ENCODE data around the gene PTPN9. TPM values are rescaled to one million over a fixed set of nuclear protein-coding genes. Genes with fewer than 3 reads are reported as not detected.
"Not testable (repeated sequence)": the region's sequence is repeated elsewhere in the genome, so short reads cannot be mapped to it uniquely, and the experiment has no call there.

The PTPN9 gene
- total and polyA plus RNA-seq, 2 experiments from 2014 or later, result 19.9 to 30.6 TPM

DNA sequence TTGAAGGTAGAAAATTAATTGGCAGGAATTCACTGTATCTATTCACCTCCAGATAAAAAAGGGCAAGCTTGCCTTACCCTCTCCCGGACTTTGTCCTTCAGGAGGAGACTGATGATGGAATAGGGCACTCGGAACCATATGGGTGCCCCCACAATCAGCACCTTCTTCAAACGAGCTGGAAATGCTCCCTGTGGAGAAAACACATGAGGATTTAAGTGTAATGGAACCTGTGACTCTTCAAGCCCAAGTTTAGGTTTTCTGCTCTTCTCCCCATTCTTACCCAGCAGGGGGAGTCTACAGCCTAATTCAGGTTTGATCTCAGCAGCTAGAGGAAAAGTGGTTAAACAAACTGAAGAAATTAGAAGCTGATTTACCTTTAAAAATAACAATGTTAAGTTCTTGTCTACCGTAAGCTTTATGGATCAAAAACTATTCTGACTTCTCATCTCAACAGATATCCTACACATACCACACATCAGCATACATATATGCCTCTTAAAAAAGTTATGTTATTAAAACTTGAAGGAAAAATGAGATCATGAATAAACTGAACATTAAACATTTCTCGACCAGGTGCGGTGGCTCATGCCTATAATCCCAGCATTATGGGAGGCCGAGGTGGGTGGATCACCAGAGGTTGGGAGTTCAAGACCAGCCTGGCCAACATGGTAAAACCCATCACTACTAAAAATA is 70.1 kb downstream of the PTPN9 start:
- H3K27me3 ChIP-seq (replicated peaks; ENCODE audit: insufficient read depth), result no peaks in the 10 kb centered on the region
- DNase-seq, result peak; percentile 70
- H3K9me3 ChIP-seq (ENCODE audit: low read depth), result no peaks in the 10 kb centered on the region
- H3K4me3 ChIP-seq, result no peak overlapping the region
- no peaks in the 10 kb centered on the region; the same call in 1 of the 2 replicates for H4K20me1 ChIP-seq (ENCODE audit: insufficient read depth)
- H3K36me3 ChIP-seq (ENCODE audit: low read depth), result peaks cover 47% of the 10 kb centered on the region
- H3F3A ChIP-seq (ENCODE audit: insufficient read depth), result 0 out of 2 replicates have a peak, but pooled peaks cover 7% of the 10 kb centered on the region
- H3K9ac ChIP-seq, result no peak overlapping the region
- no peak overlapping the region for H2AFZ ChIP-seq
- no peaks in the 10 kb centered on the region for H3K9me2 ChIP-seq (ENCODE audit: insufficient read depth)
- in situ Hi-C loops (cut with MboI), result no loop called here
- no peaks in the 10 kb centered on the region for H3K4me1 ChIP-seq (ENCODE audit: insufficient read depth)
- no peak overlapping the region for H3K4me2 ChIP-seq (ENCODE audit: unreplicated experiment)
- no peak for TF ChIP-seq EZH2 (IDR thresholded peaks at IDR 0.05; ENCODE audit: insufficient read depth, poor library complexity, severe bottlenecking)
- H3K79me2 ChIP-seq (ENCODE audit: insufficient read depth), result 0 out of 2 replicates have a peak, but pooled peaks cover 4% of the 10 kb centered on the region
- 49 to 55% methylated on average over 7 of the region's 7 CpGs for WGBS, 2 experiments (ENCODE audit: low coverage in 1 of 2, low lambda C conversion rate in 2 of 2, missing lambda C conversion rate in 2 of 2)
- H3K27ac ChIP-seq, result no peak overlapping the region

DNA sequence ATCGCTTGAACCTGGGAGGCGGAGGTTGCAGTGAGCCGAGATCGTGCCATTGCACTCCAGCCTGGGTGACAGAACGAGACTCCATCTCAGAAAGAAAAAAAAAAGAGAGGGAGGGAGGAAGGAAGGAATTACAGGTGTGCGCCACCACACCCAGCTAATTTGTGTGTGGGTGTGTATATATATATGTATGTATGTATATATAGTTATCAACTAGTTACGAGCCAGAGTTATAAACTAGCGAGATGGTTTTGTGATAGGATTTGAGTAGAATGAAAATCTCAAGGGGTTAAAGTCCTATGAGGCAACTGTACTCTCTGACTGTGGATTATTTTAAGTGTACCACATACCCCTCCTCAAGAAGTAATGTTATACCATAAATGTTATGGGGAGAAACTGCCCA is 76.8 kb downstream of the PTPN9 start:
- WGBS, 2 experiments (ENCODE audit: low coverage in 1 of 2, low lambda C conversion rate in 2 of 2, missing lambda C conversion rate in 2 of 2), result 98 to 99% methylated on average over 8 of the region's 8 CpGs
- no peaks in the 10 kb centered on the region for H3K79me2 ChIP-seq (ENCODE audit: insufficient read depth)
- DNase-seq, result no peak
- no peaks in the 10 kb centered on the region for H3F3A ChIP-seq (ENCODE audit: insufficient read depth)
- in situ Hi-C loops (cut with MboI), result no loop called here
- no peaks in the 10 kb centered on the region for H3K4me1 ChIP-seq (ENCODE audit: insufficient read depth)
- H3K4me3 ChIP-seq, result no peak overlapping the region
- no peaks in the 10 kb centered on the region for H3K9me3 ChIP-seq (ENCODE audit: low read depth)
- TF ChIP-seq EZH2phosphoT487 (IDR thresholded peaks at IDR 0.05; ENCODE audit: insufficient read depth, low read depth), result no peak
- TF ChIP-seq EZH2 (IDR thresholded peaks at IDR 0.05; ENCODE audit: insufficient read depth, poor library complexity, severe bottlenecking), result no peak
- H2AFZ ChIP-seq, result no peak overlapping the region
- H3K27me3 ChIP-seq (replicated peaks; ENCODE audit: insufficient read depth), result no peaks in the 10 kb centered on the region
- no peak overlapping the region for H3K27ac ChIP-seq
- H4K20me1 ChIP-seq (ENCODE audit: insufficient read depth), result no peaks in the 10 kb centered on the region; the same call in 1 of the 2 replicates
- H3K9ac ChIP-seq, result no peak overlapping the region
- no peaks in the 10 kb centered on the region for H3K9me2 ChIP-seq (ENCODE audit: insufficient read depth)
- H3K4me2 ChIP-seq (ENCODE audit: unreplicated experiment), result no peak overlapping the region
- H3K36me3 ChIP-seq (ENCODE audit: low read depth), result peaks cover 19% of the 10 kb centered on the region; the same call in 1 of the 2 replicates

GRCh38 chr15:75493732-75494131 is 85.4 kb downstream of the PTPN9 start:
- WGBS, 2 experiments (ENCODE audit: low coverage in 1 of 2, low lambda C conversion rate in 2 of 2, missing lambda C conversion rate in 2 of 2), result 95 to 100% methylated on average over 4 of the region's 4 CpGs

DNA sequence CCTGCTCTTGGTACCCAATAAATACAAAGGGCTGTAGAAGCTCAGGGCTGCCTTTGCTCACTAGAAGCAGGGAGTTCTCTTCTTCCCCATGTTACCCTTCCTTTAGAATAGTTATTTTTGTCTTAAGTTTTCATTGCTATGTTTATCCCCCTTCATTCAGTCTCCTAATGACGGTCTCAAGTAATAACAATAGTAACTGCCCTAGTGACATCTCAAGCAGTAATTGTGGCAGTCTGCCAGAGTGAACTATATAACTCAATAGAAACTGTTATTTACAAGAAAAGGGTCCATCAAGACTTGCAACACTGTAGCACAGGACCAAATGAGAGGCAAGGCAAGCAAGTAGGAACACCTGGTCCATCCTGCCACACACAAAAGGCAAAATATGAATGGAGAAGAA is 95.2 kb downstream of the PTPN9 start:
- in situ Hi-C loops (cut with MboI), result no loop called here
- Histone ChIP-seq H3K4me2 (ENCODE audit: unreplicated experiment) (no peak overlapping the region), H3K27me3 (replicated peaks; ENCODE audit: insufficient read depth) (no peaks in the 10 kb centered on the region), H3K79me2 (ENCODE audit: insufficient read depth) (no peaks in the 10 kb centered on the region), H4K20me1 (ENCODE audit: insufficient read depth) (no peaks in the 10 kb centered on the region; the same call in 1 of the 2 replicates), H3F3A (ENCODE audit: insufficient read depth) (peaks cover 8% of the 10 kb centered on the region; the same call in 1 of the 2 replicates), H3K36me3 (ENCODE audit: low read depth) (peaks cover 5% of the 10 kb centered on the region; the same call in 1 of the 2 replicates), H2AFZ (no peak overlapping the region), H3K9me3 (ENCODE audit: low read depth) (no peaks in the 10 kb centered on the region), H3K9ac (no peak overlapping the region), H3K9me2 (ENCODE audit: insufficient read depth) (no peaks in the 10 kb centered on the region), H3K27ac (no peak overlapping the region), H3K4me3 (no peak overlapping the region), H3K4me1 (ENCODE audit: insufficient read depth) (no peaks in the 10 kb centered on the region)
- TF ChIP-seq EZH2phosphoT487 (IDR thresholded peaks at IDR 0.05; ENCODE audit: insufficient read depth, low read depth), result no peak
- TF ChIP-seq EZH2 (IDR thresholded peaks at IDR 0.05; ENCODE audit: insufficient read depth, poor library complexity, severe bottlenecking), result no peak
- no peak for DNase-seq
- 97 to 100% methylated on average over 1 of the region's 1 CpG for WGBS, 2 experiments (ENCODE audit: low coverage in 1 of 2, low lambda C conversion rate in 2 of 2, missing lambda C conversion rate in 2 of 2)

More at GRCh38 chr15:75493732-75494131, 85.4 kb downstream of the PTPN9 start:
- H3K79me2 ChIP-seq (ENCODE audit: insufficient read depth), result 0 out of 2 replicates have a peak, but pooled peaks cover 3% of the 10 kb centered on the region
- no peak for DNase-seq
- no peaks in the 10 kb centered on the region for H3K27me3 ChIP-seq (replicated peaks; ENCODE audit: insufficient read depth)
- no peak overlapping the region for H3K27ac ChIP-seq
- no peaks in the 10 kb centered on the region for H3K4me1 ChIP-seq (ENCODE audit: insufficient read depth)
- no peaks in the 10 kb centered on the region for H3K9me2 ChIP-seq (ENCODE audit: insufficient read depth)
- no peaks in the 10 kb centered on the region for H3K9me3 ChIP-seq (ENCODE audit: low read depth)
- H3K9ac ChIP-seq, result no peak overlapping the region
- in situ Hi-C loops (cut with MboI), result no loop called here
- no peak overlapping the region for H3K4me2 ChIP-seq (ENCODE audit: unreplicated experiment)
- H3F3A ChIP-seq (ENCODE audit: insufficient read depth), result no peaks in the 10 kb centered on the region
- H3K36me3 ChIP-seq (ENCODE audit: low read depth), result peaks cover 25% of the 10 kb centered on the region
- H4K20me1 ChIP-seq (ENCODE audit: insufficient read depth), result no peaks in the 10 kb centered on the region
- H2AFZ ChIP-seq, result no peak overlapping the region
- TF ChIP-seq EZH2phosphoT487 (IDR thresholded peaks at IDR 0.05; ENCODE audit: insufficient read depth, low read depth) (no peak), EZH2 (IDR thresholded peaks at IDR 0.05; ENCODE audit: insufficient read depth, poor library complexity, severe bottlenecking) (no peak)
- no peak overlapping the region for H3K4me3 ChIP-seq

DNA sequence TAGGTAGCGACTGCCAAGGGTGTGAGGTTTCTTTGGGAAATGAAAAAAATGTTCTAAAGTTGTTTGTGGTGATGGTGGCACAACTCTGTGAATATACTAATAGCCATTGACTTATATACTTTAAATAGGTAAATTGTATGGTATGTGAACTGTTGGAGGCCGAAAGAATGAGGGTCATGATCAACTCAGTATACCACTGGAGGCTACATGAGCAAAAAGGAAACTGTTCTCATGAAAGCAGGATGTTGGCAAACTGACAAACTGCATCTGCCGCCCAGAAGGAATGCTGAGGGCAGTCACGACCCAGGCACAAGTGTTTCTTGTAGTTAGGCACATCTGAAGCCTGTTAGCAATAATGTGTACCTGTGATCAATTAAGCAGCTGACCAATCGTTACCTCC is 95.6 kb downstream of the PTPN9 start:
- H3K27ac ChIP-seq; H3K36me3 ChIP-seq (ENCODE audit: low read depth); H3K9me2 ChIP-seq (ENCODE audit: insufficient read depth); H3K4me3 ChIP-seq; H2AFZ ChIP-seq; H3K27me3 ChIP-seq (replicated peaks; ENCODE audit: insufficient read depth); in situ Hi-C loops (cut with MboI); H4K20me1 ChIP-seq (ENCODE audit: insufficient read depth); H3F3A ChIP-seq (ENCODE audit: insufficient read depth); H3K79me2 ChIP-seq (ENCODE audit: insufficient read depth); H3K4me2 ChIP-seq (ENCODE audit: unreplicated experiment); H3K9ac ChIP-seq; H3K9me3 ChIP-seq (ENCODE audit: low read depth); DNase-seq; H3K4me1 ChIP-seq (ENCODE audit: insufficient read depth): not testable (repeated sequence)
- 54% methylated on average over 5 of the region's 5 CpGs for WGBS, 2 experiments (ENCODE audit: low coverage in 1 of 2, low lambda C conversion rate in 2 of 2, missing lambda C conversion rate in 2 of 2)

Measured in GM23248 (cell line).